CD4-positive, alpha-beta memory T cell (primary cell): ENCODE results near the gene TMEM178B. TPM values are rescaled to one million over a fixed set of nuclear protein-coding genes. Genes with fewer than 3 reads are reported as not detected.

Experiments
- CTCF ChIA-PET: fragments of 350-600 bp; sonication (Branson Sonifier 250); formaldehyde crosslinking; loops from one replicate; lab custom pipeline; 2021; ENCODE audit warnings: inconsistent platforms; ENCODE audit not compliant: partially characterized antibody; lab: Charles Lee
- POLR2A ChIA-PET: fragments of 350-600 bp; sonication (Branson Sonifier 250); formaldehyde crosslinking; loops from one replicate; lab custom pipeline; 2021; ENCODE audit not compliant: partially characterized antibody; lab: Charles Lee
- DNase-seq, 5 donors: peaks; one replicate each; pipeline versions ENCODE4 v3.0.0 to v3.0.0-alpha.2; 2020 to 2022; ENCODE audit warnings: mixed read lengths in 1 of 5
- H3K27ac ChIP-seq: one replicate; pipeline ENCODE4 v1.7.0; 2013; ENCODE audit warnings: low read depth, low read length
- H3K27me3 ChIP-seq: 2 replicates; pipeline ENCODE4 v1.7.0; 2013; ENCODE audit warnings: mild to moderate bottlenecking, low read length, moderate library complexity; ENCODE audit not compliant: insufficient read depth
- H3K36me3 ChIP-seq: 2 replicates; pipeline ENCODE4 v1.7.0; 2013; ENCODE audit warnings: mild to moderate bottlenecking, low read length, moderate library complexity; ENCODE audit not compliant: insufficient read depth
- H3K4me1 ChIP-seq: 2 replicates; pipeline ENCODE4 v1.7.0; 2013; ENCODE audit warnings: mild to moderate bottlenecking, low read length, moderate library complexity; ENCODE audit not compliant: insufficient read depth
- H3K4me3 ChIP-seq, 2 donors: one replicate each; pipeline ENCODE4 v1.7.0; 2013; ENCODE audit warnings: low read length in 2 of 2, mild to moderate bottlenecking in 1 of 2
- H3K9me3 ChIP-seq, 2 donors: one replicate each; pipeline ENCODE4 v1.7.0; 2013; ENCODE audit warnings: low read length in 2 of 2, control low read depth in 1 of 2; ENCODE audit not compliant: control insufficient read depth in 1 of 2
- H3K27ac Mint-ChIP-seq, 7 donors: one replicate each; pipeline ENCODE4 v1.8.0; 2020 to 2021; ENCODE audit warnings: mixed read lengths in 7 of 7, mild to moderate bottlenecking in 6 of 7, inconsistent platforms in 3 of 7, moderate library complexity in 3 of 7
- H3K27me3 Mint-ChIP-seq, 2 donors: one replicate each; pipeline ENCODE4 v1.8.0; 2020 to 2021; ENCODE audit warnings: mixed read lengths in 2 of 2
- H3K36me3 Mint-ChIP-seq, 2 donors: one replicate each; pipeline ENCODE4 v1.8.0; 2020 to 2021; ENCODE audit warnings: mixed read lengths in 2 of 2, inconsistent platforms in 1 of 2, mild to moderate bottlenecking in 1 of 2
- H3K4me1 Mint-ChIP-seq, 4 donors: one replicate each; pipeline ENCODE4 v1.8.0; 2020 to 2021; ENCODE audit warnings: mixed read lengths in 4 of 4, mild to moderate bottlenecking in 1 of 4
- H3K4me3 Mint-ChIP-seq, 8 donors: one replicate each; pipeline ENCODE4 v1.8.0; 2020 to 2021; ENCODE audit warnings: mixed read lengths in 8 of 8, mild to moderate bottlenecking in 7 of 8, moderate library complexity in 6 of 8, inconsistent platforms in 3 of 8
- H3K9me3 Mint-ChIP-seq, 8 donors: one replicate each; pipeline ENCODE4 v1.8.0; 2020 to 2021; ENCODE audit warnings: mixed read lengths in 8 of 8, mild to moderate bottlenecking in 5 of 8, inconsistent platforms in 3 of 8, moderate library complexity in 1 of 8
- intact Hi-C: fragments of 100-400 bp; cut with micrococcal nuclease; formaldehyde crosslinking; loops from one replicate; pipeline ENCODE4 v1.15.1; 2023
- polyA plus RNA-seq, 2 donors: library from polyadenylated mRNA; unstranded; fragments of 300-500 nt; fragmentation: Illumina TruSeq; gene quantifications; one replicate each; pipeline ENCODE4 v1.2.3, GENCODE V29; 2021
- total RNA-seq, 2 experiments: library from RNA; stranded (reverse); gene quantifications; one replicate each; pipeline ENCODE4 v1.2.3, GENCODE V29; 2021

Gene TMEM178B
- total and polyA plus RNA-seq, 4 experiments from 2014 or later: 0.20 to 0.89 (median 0.49) TPM

DNA sequence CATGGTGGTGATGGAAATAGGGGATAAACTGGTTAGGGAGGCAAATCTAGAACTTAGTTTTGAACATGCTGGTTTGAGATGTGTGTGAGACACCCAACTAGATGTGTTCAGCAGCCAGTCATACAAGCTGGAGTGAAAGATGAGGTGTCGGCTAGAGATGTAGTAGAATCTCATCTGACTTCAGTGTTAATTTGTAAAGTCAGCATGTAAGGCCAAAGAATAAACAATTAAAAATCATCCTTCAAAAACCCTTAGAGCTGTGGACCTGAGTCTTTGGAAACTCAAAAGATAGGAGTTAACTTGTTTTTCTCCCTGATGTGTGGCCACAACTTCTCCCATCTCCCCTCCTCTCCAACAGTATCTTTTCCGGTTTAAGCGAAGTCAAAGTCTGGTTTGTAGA is 454.5 kb downstream of the TMEM178B start:
- no peak overlapping the region for H3K4me3 Mint-ChIP-seq
- H3K9me3 Mint-ChIP-seq: no peaks in the 10 kb centered on the region
- Histone ChIP-seq H3K4me3 (no peak overlapping the region), H3K27ac (no peak overlapping the region), H3K27me3 (peaks cover 5% of the 10 kb centered on the region), H3K36me3 (no peaks in the 10 kb centered on the region), H3K9me3 (no peaks in the 10 kb centered on the region), H3K4me1 (no peaks in the 10 kb centered on the region)
- peaks cover 0 to 3% (median 1%) of the 10 kb centered on the region in 4 donors for H3K4me1 Mint-ChIP-seq
- CTCF ChIA-PET: interaction anchor here (2.0 kb wide), 1 partner anchor 717 kb away, joined by 6 read pairs; no protein-coding TSS in a partner anchor
- intact Hi-C loops: no loop called here
- no peak overlapping the region for H3K27ac Mint-ChIP-seq
- no peaks in the 10 kb centered on the region for H3K36me3 Mint-ChIP-seq
- peaks cover 6 to 21% of the 10 kb centered on the region in 2 donors for H3K27me3 Mint-ChIP-seq
- no peak for DNase-seq
- POLR2A ChIA-PET: no interaction called here

Other genes starting within 250 kb of the TMEM178B start
- gene BRAF, start 149.1 kb upstream of the TMEM178B start, total RNA-seq: 10 to 100 TPM; 46.7 to 52.5 TPM
- 10 to 100 TPM in 1 of 2 donors, 1 to 10 TPM in 1; 10.0 to 10.8 TPM for gene BRAF, start 149.1 kb upstream of the TMEM178B start, polyA plus RNA-seq
- 10 to 100 TPM; 46.7 to 48.0 TPM for gene MRPS33, start 59.1 kb upstream of the TMEM178B start, total RNA-seq
- 10 to 100 TPM; 80.0 to 88.0 TPM for gene MRPS33, start 59.1 kb upstream of the TMEM178B start, polyA plus RNA-seq